Measurements from ENCODE around the gene CPE.

DNA sequence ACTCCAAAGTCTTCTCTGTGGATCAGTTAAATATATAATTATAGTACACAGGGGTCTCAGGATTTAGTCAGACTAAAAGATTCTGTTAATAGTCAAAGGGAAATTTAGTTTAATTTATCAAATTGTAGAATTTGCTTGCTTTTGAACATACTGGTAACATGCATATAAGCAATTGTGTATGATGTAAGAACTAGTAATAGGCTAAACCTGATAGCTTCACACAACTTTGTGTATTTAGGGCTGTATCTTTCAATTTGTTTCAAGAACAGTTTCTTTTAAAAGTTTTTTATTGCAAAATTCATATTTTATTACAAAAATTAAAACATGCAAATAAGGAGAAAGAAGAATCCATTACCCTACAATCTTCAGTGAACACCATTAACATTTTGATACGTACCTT is 99.5 kb downstream of the CPE start:
- TF ChIP-seq GATA2 (IDR thresholded peaks at IDR 0.05; ENCODE audit: low read depth, low read length) = no peak
- no peak for TF ChIP-seq GATA3 (IDR thresholded peaks at IDR 0.05; ENCODE audit: low read depth, low read length)
